ENCODE measurements around the gene NPDC1.

The NPDC1 gene

DNA sequence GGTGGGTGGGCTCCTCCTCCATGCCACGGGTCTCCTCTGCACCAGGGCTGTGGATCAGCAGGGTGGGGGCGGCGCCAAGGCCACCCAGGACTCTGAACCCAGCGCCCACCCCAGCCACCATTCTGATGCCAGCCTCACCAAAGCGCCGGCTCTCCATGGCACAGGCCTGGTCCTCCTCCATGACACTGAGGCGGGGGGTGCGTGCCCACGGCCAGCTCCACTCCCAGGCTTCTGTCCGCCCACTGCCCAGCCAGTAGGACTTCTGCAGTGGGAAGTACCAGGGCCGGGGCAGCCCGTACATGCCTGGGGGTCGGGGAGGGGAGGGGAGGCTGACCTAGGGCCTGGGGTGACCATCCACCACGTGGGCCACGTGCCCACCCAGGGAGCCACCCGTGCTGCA, 29.5 kb downstream of the NPDC1 start:
- Histone ChIP-seq H3K4me3 (ENCODE audit: low read depth, low read length) (no peak overlapping the region), H3K27me3 (no peaks in the 10 kb centered on the region), H3K4me1 (no peaks in the 10 kb centered on the region), H3K36me3 (peaks cover 33% of the 10 kb centered on the region), H3K9me3 (no peaks in the 10 kb centered on the region)
- TF ChIP-seq, protein P1, sequence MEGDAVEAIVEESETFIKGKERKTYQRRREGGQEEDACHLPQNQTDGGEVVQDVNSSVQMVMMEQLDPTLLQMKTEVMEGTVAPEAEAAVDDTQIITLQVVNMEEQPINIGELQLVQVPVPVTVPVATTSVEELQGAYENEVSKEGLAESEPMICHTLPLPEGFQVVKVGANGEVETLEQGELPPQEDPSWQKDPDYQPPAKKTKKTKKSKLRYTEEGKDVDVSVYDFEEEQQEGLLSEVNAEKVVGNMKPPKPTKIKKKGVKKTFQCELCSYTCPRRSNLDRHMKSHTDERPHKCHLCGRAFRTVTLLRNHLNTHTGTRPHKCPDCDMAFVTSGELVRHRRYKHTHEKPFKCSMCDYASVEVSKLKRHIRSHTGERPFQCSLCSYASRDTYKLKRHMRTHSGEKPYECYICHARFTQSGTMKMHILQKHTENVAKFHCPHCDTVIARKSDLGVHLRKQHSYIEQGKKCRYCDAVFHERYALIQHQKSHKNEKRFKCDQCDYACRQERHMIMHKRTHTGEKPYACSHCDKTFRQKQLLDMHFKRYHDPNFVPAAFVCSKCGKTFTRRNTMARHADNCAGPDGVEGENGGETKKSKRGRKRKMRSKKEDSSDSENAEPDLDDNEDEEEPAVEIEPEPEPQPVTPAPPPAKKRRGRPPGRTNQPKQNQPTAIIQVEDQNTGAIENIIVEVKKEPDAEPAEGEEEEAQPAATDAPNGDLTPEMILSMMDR (IDR thresholded peaks at IDR 0.05; ENCODE audit: low read depth, low read length) = no peak
- no peak for DNase-seq

DNA sequence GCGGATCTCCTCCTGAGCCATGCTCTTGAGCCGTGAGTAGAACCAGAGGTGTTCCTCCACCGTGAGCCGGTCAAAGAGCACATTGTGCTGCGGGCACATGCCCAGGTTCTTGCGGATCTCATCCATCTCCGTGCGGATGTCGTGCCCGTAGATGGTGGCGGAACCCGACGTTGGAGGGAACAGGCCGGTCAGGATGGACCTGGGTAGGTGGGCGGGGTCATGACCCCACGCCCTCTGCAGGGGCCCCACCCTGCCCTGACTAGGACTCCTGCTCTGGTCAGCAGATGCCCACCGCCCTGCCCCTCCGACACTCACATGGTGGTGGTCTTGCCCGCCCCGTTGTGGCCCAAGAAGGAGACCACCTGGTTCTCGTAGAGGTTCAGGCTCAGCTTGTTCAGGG, 30.0 kb downstream of the NPDC1 start:
- H3K9me3 ChIP-seq = no peaks in the 10 kb centered on the region
- H3K4me3 ChIP-seq (ENCODE audit: low read depth, low read length) = no peak overlapping the region
- no peak for DNase-seq
- peaks cover 33% of the 10 kb centered on the region for H3K36me3 ChIP-seq
- TF ChIP-seq, protein P1 (IDR thresholded peaks at IDR 0.05; ENCODE audit: low read depth, low read length) = no peak
- H3K27me3 ChIP-seq = no peaks in the 10 kb centered on the region
- H3K4me1 ChIP-seq = no peaks in the 10 kb centered on the region

DNA sequence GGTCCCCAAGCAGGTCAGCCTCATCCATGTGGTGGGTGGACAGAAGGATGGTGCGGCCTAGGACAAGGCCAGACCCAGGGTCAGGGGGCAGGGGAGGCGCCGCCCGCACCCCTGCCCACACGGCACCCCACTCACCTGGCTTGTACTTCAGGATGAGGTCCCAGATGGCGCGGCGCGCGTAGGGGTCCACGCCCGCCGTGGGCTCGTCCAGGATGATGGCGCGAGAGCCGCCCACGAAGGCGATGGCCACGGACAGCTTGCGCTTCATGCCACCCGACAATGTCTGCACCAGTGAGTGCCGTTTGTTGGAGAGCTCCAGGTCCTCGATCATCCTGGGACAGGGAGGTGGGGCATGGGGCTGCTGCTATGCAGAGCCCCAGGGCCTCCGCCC, 30.4 kb downstream of the NPDC1 start:
- Histone ChIP-seq H3K4me3 (ENCODE audit: low read depth, low read length) (no peak overlapping the region), H3K36me3 (peaks cover 33% of the 10 kb centered on the region), H3K4me1 (no peaks in the 10 kb centered on the region), H3K9me3 (no peaks in the 10 kb centered on the region), H3K27me3 (no peaks in the 10 kb centered on the region)
- DNase-seq = no peak
- TF ChIP-seq, protein P1 (IDR thresholded peaks at IDR 0.05; ENCODE audit: low read depth, low read length) = no peak

DNA sequence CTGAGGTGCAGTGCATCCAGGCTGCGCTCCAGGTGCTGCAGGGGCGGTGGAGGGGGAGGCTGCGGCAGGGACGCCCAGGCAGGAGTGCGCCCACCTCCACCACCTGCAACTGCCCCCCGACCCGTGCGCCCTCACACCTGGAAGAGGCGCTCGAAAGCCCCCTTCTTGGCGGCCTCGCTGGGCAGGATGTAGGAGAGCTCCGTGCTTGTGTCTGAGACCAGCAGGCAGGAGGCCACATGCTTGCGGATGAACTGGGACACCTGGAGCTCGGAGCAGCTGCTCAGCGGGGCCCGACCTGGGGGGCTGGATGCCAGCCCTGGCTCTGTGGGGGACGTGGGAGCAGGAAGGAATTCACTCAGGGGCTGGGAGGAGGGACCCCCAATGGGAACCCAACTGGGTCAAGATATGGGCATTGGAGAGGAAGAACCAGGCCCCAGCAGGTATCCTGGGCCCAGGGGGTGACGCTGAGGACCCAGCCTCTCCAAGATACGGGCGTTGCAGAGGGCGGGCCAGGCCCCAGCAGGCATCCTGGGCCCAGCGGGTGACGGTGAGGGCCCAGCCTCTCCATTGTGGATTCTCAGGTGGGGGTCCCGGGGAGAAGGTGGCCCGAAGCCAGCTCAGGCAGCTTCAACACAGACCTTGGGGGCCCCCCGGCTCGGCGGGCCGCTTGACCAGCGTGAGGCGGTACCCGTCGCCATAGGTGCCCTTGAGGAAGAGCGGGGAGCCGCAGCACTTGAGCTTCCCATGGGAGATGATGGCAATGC, 31.0 kb downstream of the NPDC1 start:
- TF ChIP-seq, protein P1 (IDR thresholded peaks at IDR 0.05; ENCODE audit: low read depth, low read length) = no peak
- H3K36me3 ChIP-seq = peaks cover 33% of the 10 kb centered on the region
- no peaks in the 10 kb centered on the region for H3K27me3 ChIP-seq
- no peaks in the 10 kb centered on the region for H3K9me3 ChIP-seq
- no peak for DNase-seq
- H3K4me3 ChIP-seq (ENCODE audit: low read depth, low read length) = no peak overlapping the region
- no peaks in the 10 kb centered on the region for H3K4me1 ChIP-seq

DNA sequence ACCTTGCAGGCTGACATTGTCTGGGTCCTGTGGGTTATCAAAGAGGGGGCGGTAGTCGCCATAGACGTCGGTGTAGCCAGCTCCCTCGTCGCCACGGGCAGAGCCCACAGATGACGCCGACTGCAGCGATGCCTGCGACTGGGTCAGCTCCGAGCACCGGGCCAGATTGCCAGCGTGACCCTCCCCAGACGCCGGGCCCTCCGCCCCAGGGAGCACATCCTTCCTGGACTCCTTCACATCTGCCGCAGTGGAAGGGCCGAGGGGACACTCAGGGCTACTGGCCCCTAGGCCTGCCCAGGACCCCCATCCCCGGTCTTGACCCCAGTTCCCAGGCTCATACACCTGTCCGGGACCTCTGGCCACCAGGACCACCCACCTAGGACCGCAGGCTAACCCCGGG, 31.8 kb downstream of the NPDC1 start:
- Histone ChIP-seq H3K4me1 (no peaks in the 10 kb centered on the region), H3K9me3 (no peaks in the 10 kb centered on the region), H3K27me3 (no peaks in the 10 kb centered on the region), H3K4me3 (ENCODE audit: low read depth, low read length) (no peak overlapping the region), H3K36me3 (peaks cover 33% of the 10 kb centered on the region)
- TF ChIP-seq, protein P1 (IDR thresholded peaks at IDR 0.05; ENCODE audit: low read depth, low read length) = no peak
- DNase-seq = no peak

DNA sequence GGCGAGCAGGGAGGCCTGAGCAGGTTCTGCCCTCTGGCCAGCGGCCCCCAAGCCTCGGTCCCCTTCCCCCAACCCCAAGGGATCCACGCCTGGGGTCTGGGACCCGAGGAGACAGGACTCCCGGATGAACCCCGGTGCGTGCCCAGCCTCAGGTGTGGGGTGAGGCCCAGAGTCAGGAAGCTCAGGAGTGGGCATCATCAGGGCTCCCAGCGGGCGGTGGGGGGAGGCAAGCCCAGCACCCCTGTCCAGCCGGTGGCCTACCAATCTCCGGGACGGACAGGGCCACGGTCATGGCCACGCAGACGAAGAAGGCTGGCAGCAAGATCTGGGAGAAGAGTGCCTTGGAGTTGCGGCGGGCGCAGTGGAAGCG, 32.4 kb downstream of the NPDC1 start:
- H3K4me1 ChIP-seq = no peaks in the 10 kb centered on the region
- no peaks in the 10 kb centered on the region for H3K9me3 ChIP-seq
- no peaks in the 10 kb centered on the region for H3K27me3 ChIP-seq
- H3K36me3 ChIP-seq = peaks cover 33% of the 10 kb centered on the region
- H3K4me3 ChIP-seq (ENCODE audit: low read depth, low read length) = no peak overlapping the region
- TF ChIP-seq, protein P1 (IDR thresholded peaks at IDR 0.05; ENCODE audit: low read depth, low read length) = no peak
- no peak for DNase-seq
